Stimulated activated CD8-positive, alpha-beta memory T cell treated with anti-CD3 and anti-CD28 coated beads, Interleukin-12 subunit alpha, Interleukin-12 subunit beta, amount 100 ng/mL, for 24 hours (primary cell): ENCODE data around the gene RARRES2.

Source experiments
- DNase-seq: peaks from one replicate; pipeline ENCODE4 v3.0.0-alpha.2; 2020; ENCODE audit errors: extremely low read depth

RARRES2 gene

GRCh38 chr7:150376560-150376959 is 35.1 kb upstream of the RARRES2 start:
- no peak for DNase-seq

GRCh38 chr7:150375662-150376521 is 34.5 kb upstream of the RARRES2 start:
- DNase-seq, result no peak

DNA sequence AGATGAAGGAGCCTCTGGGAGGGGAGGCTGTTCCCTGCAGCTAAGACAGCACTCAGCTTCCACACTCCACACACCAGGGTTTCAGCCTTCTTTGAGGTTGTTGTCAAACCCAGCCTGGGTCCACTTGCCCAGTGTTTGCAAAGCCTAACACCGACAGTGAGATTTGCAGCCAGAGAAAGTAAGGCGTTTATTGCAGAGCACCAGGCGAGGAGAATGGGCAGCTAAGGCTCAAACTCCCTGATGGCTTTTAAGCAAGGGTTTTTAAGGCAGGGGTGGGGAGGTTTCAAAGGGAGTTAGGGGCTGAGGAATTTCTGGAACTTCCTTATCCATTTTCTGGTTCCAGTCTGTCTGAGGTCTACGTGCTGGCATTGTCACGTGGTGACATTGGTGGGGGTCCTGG is 33.0 kb upstream of the RARRES2 start:
- no peak for DNase-seq

- DNase-seq, result no peak
Measured at GRCh38 chr7:150374026-150374425, 32.6 kb upstream of the RARRES2 start.

GRCh38 chr7:150373049-150373801 is 31.8 kb upstream of the RARRES2 start:
- DNase-seq, result no peak

- DNase-seq, result no peak
Measured at GRCh38 chr7:150372271-150373048, 31.0 kb upstream of the RARRES2 start.

GRCh38 chr7:150371996-150372270 is 30.5 kb upstream of the RARRES2 start:
- no peak for DNase-seq

DNA sequence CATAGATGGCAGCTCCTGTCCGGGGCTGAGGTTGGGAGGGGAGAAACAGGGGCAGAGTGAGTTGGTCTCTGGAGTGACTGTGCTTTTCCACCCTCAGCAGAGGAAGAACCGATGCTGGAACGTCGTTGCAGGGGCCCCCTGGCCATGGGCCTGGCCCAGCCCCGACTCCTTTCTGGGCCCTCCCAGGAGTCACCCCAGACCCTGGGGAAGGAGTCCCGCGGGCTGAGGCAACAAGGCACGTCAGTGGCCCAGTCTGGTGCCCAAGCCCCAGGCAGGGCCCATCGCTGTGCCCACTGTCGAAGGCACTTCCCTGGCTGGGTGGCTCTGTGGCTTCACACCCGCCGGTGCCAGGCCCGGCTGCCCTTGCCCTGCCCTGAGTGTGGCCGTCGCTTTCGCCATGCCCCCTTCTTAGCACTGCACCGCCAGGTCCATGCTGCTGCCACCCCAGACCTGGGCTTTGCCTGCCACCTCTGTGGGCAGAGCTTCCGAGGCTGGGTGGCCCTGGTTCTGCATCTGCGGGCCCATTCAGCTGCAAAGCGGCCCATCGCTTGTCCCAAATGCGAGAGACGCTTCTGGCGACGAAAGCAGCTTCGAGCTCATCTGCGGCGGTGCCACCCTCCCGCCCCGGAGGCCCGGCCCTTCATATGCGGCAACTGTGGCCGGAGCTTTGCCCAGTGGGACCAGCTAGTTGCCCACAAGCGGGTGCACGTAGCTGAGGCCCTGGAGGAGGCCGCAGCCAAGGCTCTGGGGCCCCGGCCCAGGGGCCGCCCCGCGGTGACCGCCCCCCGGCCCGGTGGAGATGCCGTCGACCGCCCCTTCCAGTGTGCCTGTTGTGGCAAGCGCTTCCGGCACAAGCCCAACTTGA is 29.9 kb upstream of the RARRES2 start:
- no peak for DNase-seq

DNA sequence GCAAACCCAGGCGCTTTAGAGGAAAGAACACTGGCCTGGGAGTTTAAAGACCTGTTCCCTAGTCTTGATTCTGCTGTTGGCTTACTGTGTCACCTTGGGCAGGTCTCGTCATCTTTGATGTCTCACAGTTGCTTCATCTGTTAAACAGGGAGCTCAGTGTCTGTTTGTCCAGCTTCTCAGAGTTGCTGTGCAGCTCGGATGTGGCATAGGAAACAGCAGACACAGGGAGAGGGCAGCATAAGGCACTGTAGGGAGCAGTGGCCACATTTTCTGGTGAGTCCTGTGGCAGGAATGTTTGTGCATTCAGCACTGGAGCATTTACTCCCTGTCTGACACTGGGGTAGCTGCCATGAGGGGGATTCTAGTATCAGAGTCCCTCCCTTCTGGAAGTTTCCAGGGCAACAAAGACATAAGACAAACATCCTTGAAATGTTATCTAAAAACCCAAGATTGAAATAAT is 29.2 kb upstream of the RARRES2 start:
- no peak for DNase-seq

DNA sequence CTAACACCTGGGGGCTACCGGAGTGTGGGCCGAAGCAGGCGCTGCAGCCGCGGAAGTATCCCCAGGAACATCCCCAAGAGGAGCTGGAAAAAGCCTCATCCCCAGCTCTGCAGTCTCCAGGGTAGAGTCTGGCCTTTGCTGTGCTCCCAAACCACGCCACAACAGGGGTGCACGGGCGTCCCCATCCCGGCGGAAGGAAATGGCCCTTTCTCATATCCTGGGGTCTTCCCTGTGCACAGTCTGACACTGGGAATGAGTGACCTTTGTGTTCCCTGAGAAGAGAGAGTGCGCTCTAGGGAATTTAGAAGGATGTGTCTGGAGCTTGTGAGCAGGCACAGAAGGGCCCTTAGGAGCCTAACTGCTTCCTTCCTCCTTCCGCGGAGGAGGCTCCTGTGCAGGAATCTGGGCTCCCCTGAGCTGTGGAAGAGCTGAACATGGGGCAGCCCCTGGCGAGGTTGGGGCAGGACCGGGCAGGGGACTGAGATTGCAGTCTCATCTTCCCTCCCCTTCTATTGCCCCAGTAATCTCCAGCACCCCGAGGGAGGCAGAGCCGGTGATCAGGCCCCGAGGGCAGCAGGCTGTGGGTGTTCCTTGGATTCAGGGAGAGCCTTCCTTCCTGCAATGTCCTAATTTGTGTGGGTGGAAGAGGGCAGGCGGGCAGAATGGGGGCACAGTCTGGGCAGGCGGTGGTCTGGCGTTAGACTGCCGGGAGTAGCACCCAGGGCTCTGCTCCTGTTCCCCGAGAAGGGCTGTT is 28.5 kb upstream of the RARRES2 start:
- DNase-seq, result no peak

- DNase-seq, result no peak
Measured at GRCh38 chr7:150368884-150369747, 27.7 kb upstream of the RARRES2 start.

- DNase-seq, result peak; percentile 67
Measured at GRCh38 chr7:150368096-150368883, 26.9 kb upstream of the RARRES2 start, which contains the start of gene REPIN1. Gene REPIN1, plus strand, starts transcription at chr7:150368822. Its CDS starts 890 bp downstream, at chr7:150369712.

- no peak for DNase-seq
Measured at GRCh38 chr7:150367677-150368095, 26.3 kb upstream of the RARRES2 start.

- DNase-seq, result no peak
Measured at GRCh38 chr7:150365673-150366398, 24.4 kb upstream of the RARRES2 start.

- no peak for DNase-seq
Measured at GRCh38 chr7:150365194-150365593, 23.8 kb upstream of the RARRES2 start.

DNA sequence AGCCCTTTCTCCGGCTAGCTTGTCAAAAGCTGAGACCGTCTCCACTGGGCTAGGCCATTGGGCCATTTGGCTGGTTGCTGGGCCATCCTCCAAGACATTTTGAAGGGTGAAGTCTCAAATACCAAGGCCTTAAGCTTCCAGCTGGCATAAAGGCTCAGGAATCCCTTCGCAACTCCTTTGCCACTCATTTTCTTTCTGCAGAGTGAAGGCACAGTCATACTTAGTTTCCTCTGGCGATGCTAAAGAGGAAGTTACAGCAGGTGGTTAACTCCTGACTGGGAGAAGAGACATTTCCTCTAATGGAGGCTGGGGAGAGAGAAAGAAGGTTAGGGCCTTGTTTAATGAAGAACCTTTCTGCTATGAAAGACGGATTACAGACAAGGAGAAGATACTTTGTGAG is 22.4 kb upstream of the RARRES2 start:
- DNase-seq, result no peak

DNA sequence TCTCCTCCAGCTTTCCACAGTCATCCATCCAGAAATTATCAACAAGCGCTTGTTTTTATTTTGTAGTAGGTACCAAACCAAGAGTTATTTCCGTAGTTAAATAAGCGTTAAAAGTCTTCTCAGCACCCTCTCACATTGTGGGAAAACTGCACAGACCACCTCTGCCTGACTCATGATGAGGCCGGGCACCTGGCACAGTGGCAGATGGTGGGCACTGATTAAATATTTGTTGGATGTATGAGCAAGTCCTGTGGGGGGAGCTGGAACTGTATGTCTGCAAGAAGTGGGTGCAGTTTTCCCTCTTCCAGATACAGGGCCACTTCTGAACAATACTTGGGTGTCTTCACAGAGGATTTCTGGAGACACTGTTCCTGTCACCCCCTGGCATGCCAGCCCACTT is 21.9 kb upstream of the RARRES2 start:
- DNase-seq, result no peak
